ENCODE data around the gene XRN1.
"Not testable (repeated sequence)": the region's sequence is repeated elsewhere in the genome, so short reads cannot be mapped to it uniquely, and the experiment has no call there.

The XRN1 gene

GRCh38 chr3:142353571-142353970, 94.3 kb downstream of the XRN1 start:
- no peak for TF ChIP-seq CTCF (IDR thresholded peaks at IDR 0.05; ENCODE audit: low read depth, low read length)
- Histone ChIP-seq H3K4me3 (ENCODE audit: low read depth, low read length) (no peak overlapping the region), H3K9me3 (no peaks in the 10 kb centered on the region), H3K36me3 (peaks cover 35% of the 10 kb centered on the region), H3K27me3 (no peaks in the 10 kb centered on the region), H3K4me1 (no peaks in the 10 kb centered on the region)
- no peak for DNase-seq

GRCh38 chr3:142352698-142353097, 95.1 kb downstream of the XRN1 start:
- DNase-seq; H3K4me1 ChIP-seq; H3K4me3 ChIP-seq (ENCODE audit: low read depth, low read length); H3K9me3 ChIP-seq; H3K27me3 ChIP-seq: not testable (repeated sequence)
- peaks cover 35% of the 10 kb centered on the region for H3K36me3 ChIP-seq

GRCh38 chr3:142348460-142348859, 99.4 kb downstream of the XRN1 start:
- Histone ChIP-seq H3K4me1 (no peaks in the 10 kb centered on the region), H3K4me3 (ENCODE audit: low read depth, low read length) (no peak overlapping the region), H3K9me3 (no peaks in the 10 kb centered on the region), H3K27me3 (no peaks in the 10 kb centered on the region), H3K36me3 (peaks cover 17% of the 10 kb centered on the region)
- no peak for TF ChIP-seq CTCF (IDR thresholded peaks at IDR 0.05; ENCODE audit: low read depth, low read length)
- no peak for DNase-seq

- TF ChIP-seq CTCF (IDR thresholded peaks at IDR 0.05; ENCODE audit: low read depth, low read length), result no peak
- Histone ChIP-seq H3K4me3 (ENCODE audit: low read depth, low read length) (no peak overlapping the region), H3K4me1 (no peaks in the 10 kb centered on the region), H3K27me3 (no peaks in the 10 kb centered on the region), H3K9me3 (no peaks in the 10 kb centered on the region), H3K36me3 (peaks cover 12% of the 10 kb centered on the region)
- DNase-seq, result no peak
These were observed 109.8 kb downstream of the XRN1 start for GRCh38 chr3:142337994-142338393.

- Histone ChIP-seq H3K36me3 (peaks cover 21% of the 10 kb centered on the region), H3K4me1 (no peaks in the 10 kb centered on the region), H3K9me3 (no peaks in the 10 kb centered on the region), H3K27me3 (no peaks in the 10 kb centered on the region), H3K4me3 (ENCODE audit: low read depth, low read length) (no peak overlapping the region)
- DNase-seq, result no peak
- no peak for TF ChIP-seq CTCF (IDR thresholded peaks at IDR 0.05; ENCODE audit: low read depth, low read length)
These were observed 115.4 kb downstream of the XRN1 start for GRCh38 chr3:142332390-142332789.

- not testable (repeated sequence) for H3K36me3 ChIP-seq; DNase-seq; H3K4me3 ChIP-seq (ENCODE audit: low read depth, low read length)
These were observed 123.4 kb downstream of the XRN1 start for GRCh38 chr3:142324275-142324953.

GRCh38 chr3:142319912-142320311, 127.9 kb downstream of the XRN1 start:
- no peak for DNase-seq
- no peak overlapping the region for H3K4me3 ChIP-seq (ENCODE audit: low read depth, low read length)
- H3K27me3 ChIP-seq, result no peaks in the 10 kb centered on the region
- TF ChIP-seq CTCF (IDR thresholded peaks at IDR 0.05; ENCODE audit: low read depth, low read length), result no peak
- no peaks in the 10 kb centered on the region for H3K4me1 ChIP-seq
- peaks cover 7% of the 10 kb centered on the region for H3K36me3 ChIP-seq
- H3K9me3 ChIP-seq, result no peaks in the 10 kb centered on the region; the same call in 1 of the 2 replicates

More at GRCh38 chr3:142324275-142324953, 123.4 kb downstream of the XRN1 start:
- not testable (repeated sequence) for H3K27me3 ChIP-seq, H3K9me3 ChIP-seq, H3K4me1 ChIP-seq
